Measurements from ENCODE around the gene UBTF.

UBTF gene, protein sequence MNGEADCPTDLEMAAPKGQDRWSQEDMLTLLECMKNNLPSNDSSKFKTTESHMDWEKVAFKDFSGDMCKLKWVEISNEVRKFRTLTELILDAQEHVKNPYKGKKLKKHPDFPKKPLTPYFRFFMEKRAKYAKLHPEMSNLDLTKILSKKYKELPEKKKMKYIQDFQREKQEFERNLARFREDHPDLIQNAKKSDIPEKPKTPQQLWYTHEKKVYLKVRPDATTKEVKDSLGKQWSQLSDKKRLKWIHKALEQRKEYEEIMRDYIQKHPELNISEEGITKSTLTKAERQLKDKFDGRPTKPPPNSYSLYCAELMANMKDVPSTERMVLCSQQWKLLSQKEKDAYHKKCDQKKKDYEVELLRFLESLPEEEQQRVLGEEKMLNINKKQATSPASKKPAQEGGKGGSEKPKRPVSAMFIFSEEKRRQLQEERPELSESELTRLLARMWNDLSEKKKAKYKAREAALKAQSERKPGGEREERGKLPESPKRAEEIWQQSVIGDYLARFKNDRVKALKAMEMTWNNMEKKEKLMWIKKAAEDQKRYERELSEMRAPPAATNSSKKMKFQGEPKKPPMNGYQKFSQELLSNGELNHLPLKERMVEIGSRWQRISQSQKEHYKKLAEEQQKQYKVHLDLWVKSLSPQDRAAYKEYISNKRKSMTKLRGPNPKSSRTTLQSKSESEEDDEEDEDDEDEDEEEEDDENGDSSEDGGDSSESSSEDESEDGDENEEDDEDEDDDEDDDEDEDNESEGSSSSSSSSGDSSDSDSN

DNA sequence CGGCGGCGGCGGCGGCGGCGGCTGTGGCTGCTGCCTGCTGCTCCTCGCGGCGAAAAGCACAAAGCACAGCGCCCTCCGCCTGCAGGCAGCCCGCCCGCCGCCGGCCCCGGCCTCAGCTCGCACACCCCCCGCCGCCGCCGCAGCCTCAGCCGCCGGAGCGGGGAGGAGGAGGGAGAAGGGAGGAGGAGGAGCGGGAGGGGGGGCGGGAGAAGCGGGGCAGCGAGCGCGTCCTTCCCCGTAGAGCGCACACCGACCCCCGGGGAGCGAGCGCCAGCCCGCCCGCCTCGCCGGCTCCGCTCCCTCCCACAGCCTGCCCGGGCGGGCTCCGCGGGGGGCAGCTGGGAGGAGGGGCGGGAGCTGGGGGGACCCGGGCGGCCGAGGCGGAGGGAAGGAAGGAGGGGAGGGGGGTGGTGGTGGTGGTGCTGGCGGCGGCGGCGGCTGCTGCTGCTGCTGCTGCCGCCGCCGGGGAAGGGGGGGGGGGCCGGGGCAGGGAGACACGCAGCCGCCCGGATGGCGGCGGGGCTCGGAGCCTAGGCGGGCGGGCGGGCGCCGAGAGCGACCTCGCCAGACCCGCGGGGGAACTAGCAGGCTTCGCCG is at the start of gene UBTF:
TSS of gene UBTF (minus strand) at position 60 of the 597 bp plus-strand sequence. CDS start 1,446 bp downstream, outside the sequence.
- H3K36me3 ChIP-seq (ENCODE audit: insufficient read depth, insufficient read length, low read length): peaks cover 35% of the 10 kb centered on the region
- TF ChIP-seq ZNF274 (IDR thresholded peaks at IDR 0.05; ENCODE audit: low read depth, low read length) (no peak), YY1 (IDR thresholded peaks at IDR 0.05; ENCODE audit: insufficient read depth, insufficient read length) (no peak), SUZ12 (IDR thresholded peaks at IDR 0.05; ENCODE audit: extremely low read depth, insufficient read depth, insufficient read length) (no peak)
- H3K4me3 ChIP-seq (ENCODE audit: insufficient read length, low read depth): peak within 1 kb of the TSS; percentile 86
- peaks cover 6% of the 10 kb centered on the region for H3K4me1 ChIP-seq (ENCODE audit: insufficient read depth, insufficient read length)
- H3K9ac ChIP-seq (ENCODE audit: insufficient read length, low read depth): peak within 1 kb of the TSS; percentile 98
- no peak for DNase-seq (ENCODE audit: low read depth, low spot score)
- H3K27me3 ChIP-seq (ENCODE audit: insufficient read depth, insufficient read length): no peaks in the 10 kb centered on the region
- H3K9me3 ChIP-seq (ENCODE audit: insufficient read depth, low read length): 0 out of 2 replicates have a peak, but pooled peaks cover 3% of the 10 kb centered on the region

DNA sequence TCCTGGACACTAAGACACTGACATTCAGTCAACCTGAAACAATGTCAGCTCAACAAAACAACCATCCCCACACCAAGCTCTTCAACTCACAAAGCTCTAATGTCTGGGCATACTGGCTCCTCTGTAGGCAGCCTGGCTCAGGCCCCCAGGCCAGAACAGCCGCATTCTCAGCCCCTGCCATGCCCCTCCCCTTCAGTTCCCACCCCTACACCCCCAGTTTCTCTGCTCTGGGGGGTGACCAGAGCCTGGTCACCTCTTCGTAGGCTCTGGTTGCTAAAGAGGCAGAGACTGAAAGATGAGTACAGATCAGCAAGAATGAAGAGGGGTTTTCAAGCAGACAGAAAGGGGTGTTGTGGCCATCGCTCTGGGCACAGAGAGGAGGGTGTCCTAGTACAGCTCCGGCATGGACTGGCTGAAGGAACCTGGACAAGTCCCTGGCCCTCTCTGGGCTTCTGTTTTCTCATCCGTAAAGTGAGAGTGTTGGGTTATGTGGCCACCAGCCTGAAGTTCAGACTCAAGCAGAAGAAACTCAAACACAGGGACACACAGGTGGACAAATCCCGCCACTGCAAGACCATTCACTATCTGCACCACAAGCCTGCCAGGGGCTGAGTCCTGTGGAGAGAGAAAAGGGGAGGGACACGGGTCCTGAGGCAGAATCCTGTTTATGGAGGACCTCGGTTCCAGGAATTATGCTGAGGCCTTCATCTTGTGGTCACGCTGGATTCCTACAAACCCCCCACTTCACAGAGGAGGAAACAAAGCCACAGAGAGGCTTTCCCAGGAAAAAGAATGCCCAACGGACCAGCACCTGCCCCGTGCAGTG is 49.4 kb upstream of the UBTF start:
- no peaks in the 10 kb centered on the region for H3K9me3 ChIP-seq (ENCODE audit: insufficient read depth, low read length)
- peaks cover 17% of the 10 kb centered on the region for H3K4me1 ChIP-seq (ENCODE audit: insufficient read depth, insufficient read length)
- no peaks in the 10 kb centered on the region for H3K27me3 ChIP-seq (ENCODE audit: insufficient read depth, insufficient read length)
- TF ChIP-seq YY1 (IDR thresholded peaks at IDR 0.05; ENCODE audit: insufficient read depth, insufficient read length): no peak
- TF ChIP-seq ZNF274 (IDR thresholded peaks at IDR 0.05; ENCODE audit: low read depth, low read length): no peak
- TF ChIP-seq SUZ12 (IDR thresholded peaks at IDR 0.05; ENCODE audit: extremely low read depth, insufficient read depth, insufficient read length): no peak
- no peak overlapping the region for H3K9ac ChIP-seq (ENCODE audit: insufficient read length, low read depth)
- no peaks in the 10 kb centered on the region for H3K36me3 ChIP-seq (ENCODE audit: insufficient read depth, insufficient read length, low read length)
- H3K4me3 ChIP-seq (ENCODE audit: insufficient read length, low read depth): no peak overlapping the region
- DNase-seq (ENCODE audit: low read depth, low spot score): no peak

- peaks cover 13% of the 10 kb centered on the region for H3K4me1 ChIP-seq (ENCODE audit: insufficient read depth, insufficient read length)
- H3K9me3 ChIP-seq (ENCODE audit: insufficient read depth, low read length): no peaks in the 10 kb centered on the region
- no peak for TF ChIP-seq SUZ12 (IDR thresholded peaks at IDR 0.05; ENCODE audit: extremely low read depth, insufficient read depth, insufficient read length)
- no peak for TF ChIP-seq ZNF274 (IDR thresholded peaks at IDR 0.05; ENCODE audit: low read depth, low read length)
- TF ChIP-seq YY1 (IDR thresholded peaks at IDR 0.05; ENCODE audit: insufficient read depth, insufficient read length): no peak
- no peak for DNase-seq (ENCODE audit: low read depth, low spot score)
- no peak within 1 kb of the TSS for H3K4me3 ChIP-seq (ENCODE audit: insufficient read length, low read depth)
- H3K9ac ChIP-seq (ENCODE audit: insufficient read length, low read depth): peak within 1 kb of the TSS; percentile 52
- no peaks in the 10 kb centered on the region for H3K36me3 ChIP-seq (ENCODE audit: insufficient read depth, insufficient read length, low read length)
- H3K27me3 ChIP-seq (ENCODE audit: insufficient read depth, insufficient read length): peaks cover 6% of the 10 kb centered on the region
Observed at GRCh38 chr17:44267818-44268490, 48.5 kb upstream of the UBTF start, which contains the start of gene SLC4A1. Gene SLC4A1, minus strand, starts transcription at chr17:44268135. Its CDS starts 5,269 bp downstream, at chr17:44262866.

GRCh38 chr17:44267165-44267455 is 47.6 kb upstream of the UBTF start:
- no peaks in the 10 kb centered on the region for H3K36me3 ChIP-seq (ENCODE audit: insufficient read depth, insufficient read length, low read length)
- H3K27me3 ChIP-seq (ENCODE audit: insufficient read depth, insufficient read length): peaks cover 8% of the 10 kb centered on the region
- H3K9me3 ChIP-seq (ENCODE audit: insufficient read depth, low read length): no peaks in the 10 kb centered on the region
- H3K4me1 ChIP-seq (ENCODE audit: insufficient read depth, insufficient read length): peaks cover 8% of the 10 kb centered on the region
- no peak for TF ChIP-seq SUZ12 (IDR thresholded peaks at IDR 0.05; ENCODE audit: extremely low read depth, insufficient read depth, insufficient read length)
- no peak for TF ChIP-seq YY1 (IDR thresholded peaks at IDR 0.05; ENCODE audit: insufficient read depth, insufficient read length)
- no peak for TF ChIP-seq ZNF274 (IDR thresholded peaks at IDR 0.05; ENCODE audit: low read depth, low read length)
- no peak overlapping the region for H3K9ac ChIP-seq (ENCODE audit: insufficient read length, low read depth)
- no peak for DNase-seq (ENCODE audit: low read depth, low spot score)
- no peak overlapping the region for H3K4me3 ChIP-seq (ENCODE audit: insufficient read length, low read depth)

DNA sequence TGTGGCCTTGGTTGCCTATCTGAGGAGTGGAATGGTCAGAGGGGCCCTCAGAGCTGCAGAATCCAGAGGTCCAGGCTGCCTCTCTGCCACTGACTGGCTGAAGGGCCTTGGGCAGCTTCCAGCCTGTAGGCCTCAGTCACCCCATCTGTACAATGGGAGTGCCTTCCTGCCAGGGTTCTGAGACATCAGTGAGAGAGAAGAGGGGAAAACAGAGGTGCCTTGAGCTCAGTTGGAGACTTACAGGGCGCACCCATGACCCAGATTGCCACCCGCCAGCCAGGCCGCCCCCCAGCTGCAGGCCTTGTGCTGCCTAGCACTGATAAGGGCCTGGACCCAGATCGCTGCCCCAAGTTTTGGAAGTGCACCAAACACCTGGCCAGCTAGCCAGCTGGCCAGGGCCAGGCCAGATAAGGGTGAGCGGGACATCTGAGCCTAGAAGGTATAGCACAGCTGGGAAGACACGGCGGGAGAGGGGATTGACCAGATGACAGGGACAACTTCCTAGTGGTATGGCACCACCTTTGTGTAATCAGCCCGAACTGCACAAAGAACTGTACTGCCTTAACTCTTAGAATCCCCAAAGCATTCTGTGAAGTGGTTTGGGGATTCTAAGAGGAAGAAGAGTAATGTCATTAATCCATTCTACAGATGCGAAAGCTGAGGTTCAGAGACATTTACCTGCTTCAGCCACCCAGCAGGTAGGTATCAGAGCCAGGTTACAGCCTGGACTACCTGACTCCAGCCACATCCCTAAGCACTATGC is 47.1 kb upstream of the UBTF start:
- TF ChIP-seq SUZ12 (IDR thresholded peaks at IDR 0.05; ENCODE audit: extremely low read depth, insufficient read depth, insufficient read length) (no peak), YY1 (IDR thresholded peaks at IDR 0.05; ENCODE audit: insufficient read depth, insufficient read length) (no peak), ZNF274 (IDR thresholded peaks at IDR 0.05; ENCODE audit: low read depth, low read length) (no peak)
- no peaks in the 10 kb centered on the region for H3K36me3 ChIP-seq (ENCODE audit: insufficient read depth, insufficient read length, low read length)
- peaks cover 10% of the 10 kb centered on the region for H3K4me1 ChIP-seq (ENCODE audit: insufficient read depth, insufficient read length)
- no peak for DNase-seq (ENCODE audit: low read depth, low spot score)
- no peak overlapping the region for H3K4me3 ChIP-seq (ENCODE audit: insufficient read length, low read depth)
- H3K9me3 ChIP-seq (ENCODE audit: insufficient read depth, low read length): no peaks in the 10 kb centered on the region
- peaks cover 8% of the 10 kb centered on the region for H3K27me3 ChIP-seq (ENCODE audit: insufficient read depth, insufficient read length)
- H3K9ac ChIP-seq (ENCODE audit: insufficient read length, low read depth): no peak overlapping the region
